K562 (cell line): ENCODE data around the gene SMARCD2. TPM values are rescaled to one million over a fixed set of nuclear protein-coding genes. Genes with fewer than 3 reads are reported as not detected.

Source experiments
- ATAC-seq: fragments of 200-7000 bp; cut with Tn5 transposase; 3 replicates; pipeline ENCODE4 v1.9.1; 2020; ENCODE audit warnings: moderate library complexity
- BruUV-seq: library from RNA; stranded (reverse); fragments of 400-500 nt; replicated peaks from 2 replicates; lab custom pipeline; 2021; lab: Mats Ljungman, UMichigan
- CTCF ChIA-PET: fragments of 300-600 bp; formaldehyde crosslinking; extraction: SDS; loops from one replicate; lab custom pipeline; 2021; ENCODE audit warnings: low intra/inter-chr PET ratio; lab: Yijun Ruan, JAX
- POLR2A ChIA-PET: fragments of 300-600, 350-650 bp; sonication (Branson Sonifier 250); formaldehyde crosslinking; extraction: SDS; loops from one replicate; lab custom pipeline; 2021; ENCODE audit warnings: antibody characterized with exemption, inconsistent platforms; lab: Yijun Ruan, JAX
- DNase-seq, 4 experiments: peaks; one replicate each; pipeline versions ENCODE4 v3.0.0 to v3.0.0-alpha.2; 2011 to 2018; ENCODE audit warnings: low spot score in 3 of 4, mixed read lengths in 3 of 4; ENCODE audit errors: extremely low read depth in 1 of 4
- FAIRE-seq: peaks from 2 replicates; lab custom pipeline; 2011; peaks lifted over from hg19 to GRCh38; lab: Jason Lieb, UNC
- H2AFZ ChIP-seq: 2 replicates; pipeline ENCODE4 v1.6.0; 2011; ENCODE audit warnings: low read depth, low read length, control low read depth, inconsistent platforms
- H3K27ac ChIP-seq: fragments of 200-600 bp; 3 replicates; pipeline ENCODE4 v1.8.0; 2011; ENCODE audit warnings: low read depth, mild to moderate bottlenecking, control low read depth, inconsistent platforms, low read length, moderate library complexity, mixed read lengths; ENCODE audit errors: extremely low read depth
- H3K27me3 ChIP-seq, 2 experiments: fragments of 300-600 bp in 1 of 2; 2 replicates in 1 of 2; 3 replicates in 1 of 2; pipeline versions ENCODE4 v1.6.0 to v1.8.0; 2011; ENCODE audit warnings: inconsistent platforms in 2 of 2, low read length in 2 of 2, mild to moderate bottlenecking in 1 of 2, mixed read lengths in 1 of 2, moderate library complexity in 1 of 2; ENCODE audit not compliant: control insufficient read depth in 2 of 2, insufficient read depth in 2 of 2
- H3K36me3 ChIP-seq: fragments of 300-600 bp; 3 replicates; pipeline ENCODE4 v1.8.0; 2011; ENCODE audit warnings: mild to moderate bottlenecking, low read length, inconsistent platforms; ENCODE audit not compliant: control insufficient read depth, insufficient read depth
- H3K4me1 ChIP-seq, 2 experiments: fragments of 200-600 bp in 1 of 2; replicated peaks in 1 of 2; 2 replicates in 1 of 2; 3 replicates in 1 of 2; pipeline versions ENCODE4 v1.5.1 to v1.8.0; 2011; ENCODE audit warnings: inconsistent platforms in 2 of 2, low read length in 2 of 2, mild to moderate bottlenecking in 1 of 2, mixed read lengths in 1 of 2, moderate library complexity in 1 of 2; ENCODE audit not compliant: control insufficient read depth in 2 of 2, insufficient read depth in 2 of 2
- H3K4me2 ChIP-seq: 2 replicates; pipeline ENCODE4 v1.6.1; 2011; ENCODE audit warnings: low read length, control low read depth, inconsistent platforms, mixed read lengths; ENCODE audit not compliant: insufficient read depth
- H3K4me3 ChIP-seq: fragments of 200-600 bp; sonication (generic), shearing (Covaris generic); 2 replicates; pipeline ENCODE4 v1.5.1; 2016; ENCODE audit warnings: control low read depth, inconsistent platforms
- H3K79me2 ChIP-seq: fragments of 200-600 bp; 3 replicates; pipeline ENCODE4 v1.8.0; 2011; ENCODE audit warnings: low read length, inconsistent platforms; ENCODE audit not compliant: control insufficient read depth, insufficient read depth
- H3K9ac ChIP-seq, 2 experiments: 2 replicates each; pipeline versions ENCODE4 v1.6.0 to v1.6.1; 2011; ENCODE audit warnings: low read depth in 2 of 2, low read length in 2 of 2, control low read depth in 1 of 2, inconsistent platforms in 1 of 2, mild to moderate bottlenecking in 1 of 2, mixed read lengths in 1 of 2; ENCODE audit not compliant: insufficient read depth in 1 of 2
- H3K9me1 ChIP-seq: one replicate; pipeline ENCODE4 v1.6.0; 2011; ENCODE audit warnings: inconsistent platforms, mild to moderate bottlenecking, low read length, moderate library complexity; ENCODE audit not compliant: control insufficient read depth, insufficient read depth
- H3K9me3 ChIP-seq: replicated peaks from 2 replicates; pipeline ENCODE4 v1.5.1; 2011; ENCODE audit warnings: low read depth, low read length, inconsistent platforms; ENCODE audit not compliant: control insufficient read depth, insufficient read depth
- H4K20me1 ChIP-seq: replicated peaks from 2 replicates; pipeline ENCODE4 v1.6.1; 2011; ENCODE audit warnings: low read length, inconsistent platforms, mixed read lengths; ENCODE audit not compliant: control insufficient read depth, insufficient read depth
- ATF7 ChIP-seq: fragments of 450-650 bp; IDR thresholded peaks from 2 replicates; pipeline ENCODE4 v1.7.1; 2014; ENCODE audit warnings: mild to moderate bottlenecking, moderate library complexity
- ELF2 ChIP-seq: fragments of 250-450 bp; sonication (Bioruptor Pico); IDR thresholded peaks from 2 replicates; pipeline ENCODE4 v1.5.0; 2021; ENCODE audit warnings: mild to moderate bottlenecking
- HDAC2 ChIP-seq: fragments of 450-650 bp; IDR thresholded peaks from 2 replicates; pipeline ENCODE4 v1.6.1; 2016; ENCODE audit warnings: mild to moderate bottlenecking
- LEF1 ChIP-seq: fragments of 450-650 bp; IDR thresholded peaks from 2 replicates; pipeline ENCODE4 v1.6.1; 2016; ENCODE audit warnings: mild to moderate bottlenecking
- WGBS: fragments of 100-300 bp; shearing (Covaris generic); methylation state at CpG from one replicate; pipeline ENCODE4 v1.1.6; 2016; ENCODE audit warnings: low coverage, mixed read lengths; ENCODE audit not compliant: insufficient coverage; ENCODE audit errors: missing lambda C conversion rate; 5-methylcytosine and 5-hydroxymethylcytosine counted together
- in situ Hi-C: fragments of 300-500 bp; cut with MboI; formaldehyde crosslinking; loops from 4 replicates; pipeline ENCODE4 v1.15.0; 2018; ENCODE audit warnings: inconsistent platforms, mixed read lengths
- intact Hi-C: fragments of 100-400 bp; cut with micrococcal nuclease; formaldehyde crosslinking; loops from 2 replicates; pipeline ENCODE4 v1.14.2; 2022
- polyA plus RNA-seq, 8 experiments: library from polyadenylated mRNA; depleted of rRNA in 4 of 8; stranded (reverse) in 5 of 8; unstranded in 3 of 8; fragments of >200 nt; fragmentation: Nextera tagmentation in 2 of 8; fragmentation: Illumina TruSeq in 1 of 8; extraction: Ambion mirVana in 2 of 8; extraction: Trizol in 1 of 8; gene quantifications; 2 replicates each; pipeline versions ENCODE4 v1.2.1 to v1.2.3, GENCODE V29; 2011 to 2014; ENCODE audit warnings: inconsistent platforms in 1 of 8, missing spikeins in 1 of 8
- total RNA-seq, 7 experiments: library from RNA; depleted of rRNA in 6 of 7; stranded (reverse); fragments of >200 nt in 6 of 7; fragmentation: Illumina TruSeq in 2 of 7; extraction: Trizol in 2 of 7; gene quantifications; 2 replicates each; pipeline versions ENCODE4 v1.2.1 to v1.2.3, GENCODE V29; 2011 to 2021; ENCODE audit warnings: low replicate concordance in 1 of 7
- TF ChIP-seq, protein P1 (sequence below), 2 experiments: IDR thresholded peaks in 1 of 2; conservative IDR thresholded peaks in 1 of 2; 2 replicates each; pipeline ENCODE4 v1.6.1; 2016; ENCODE audit warnings: low read depth in 2 of 2, mild to moderate bottlenecking in 1 of 2, missing compliant biosample characterization in 1 of 2, missing genetic modification characterization in 1 of 2, moderate library complexity in 1 of 2
- TF ChIP-seq, protein P2 (sequence below): fragments of 450-650 bp; formaldehyde crosslinking; conservative IDR thresholded peaks from 2 replicates; pipeline ENCODE4 v1.4.0; 2022; ENCODE audit warnings: mild to moderate bottlenecking, missing genetic modification characterization
- TF ChIP-seq, protein P3 (sequence below): fragments of 450-650 bp; formaldehyde crosslinking; IDR thresholded peaks from 2 replicates; pipeline ENCODE4 v1.4.0; 2022; ENCODE audit warnings: missing genetic modification characterization

SMARCD2 gene
- total and polyA plus RNA-seq, 9 of the 15 experiments (the other 6 are each of a cell fraction or from before 2014, with no cell fraction given): 1.7 to 114 (median 90.3) TPM

DNA sequence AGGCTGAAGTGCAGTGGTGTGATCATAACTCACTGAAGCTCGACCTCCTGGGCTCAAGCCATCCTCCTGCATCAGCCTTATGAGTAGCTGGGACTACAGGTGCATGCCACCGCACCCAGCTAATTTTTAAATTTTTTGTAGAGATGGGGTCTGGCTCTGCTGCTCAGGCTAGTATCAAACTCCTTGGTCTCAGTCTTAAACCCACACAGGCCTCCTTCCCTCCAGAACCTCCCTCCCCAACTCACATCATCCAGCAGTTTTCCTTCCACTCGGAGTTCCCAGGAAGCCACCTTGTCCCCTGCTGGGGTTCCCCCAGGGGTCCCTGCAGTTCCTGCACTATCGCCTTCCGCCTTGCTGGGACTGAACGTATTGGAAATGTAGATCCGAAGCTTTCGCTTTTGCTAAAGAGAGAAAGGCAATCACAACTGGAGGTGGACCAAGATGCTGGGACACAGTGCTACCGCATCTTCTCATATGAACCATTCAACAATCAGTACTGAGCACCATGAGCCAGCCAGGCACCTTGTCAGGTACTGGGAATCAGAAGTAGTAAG lies 7.2 kb downstream of the SMARCD2 start:
- no peaks in the 10 kb centered on the region for H4K20me1 ChIP-seq
- WGBS: 83% methylated on average over 8 of the region's 9 CpGs
- DNase-seq (no peak), FAIRE-seq (no peak), ATAC-seq (no peak)
- no peak overlapping the region for H3K27ac ChIP-seq
- in situ Hi-C loops: loop anchor here (25.0 kb wide), 1 partner anchor 398 kb away; the partner anchor contains the start of gene CYB561
- H3K4me1 ChIP-seq: peaks cover 3 to 30% of the 10 kb centered on the region in 2 experiments; a peak in 4 of 5 replicates
- H3K9me3 ChIP-seq: no peaks in the 10 kb centered on the region
- H3K36me3 ChIP-seq: peaks cover 83% of the 10 kb centered on the region
- no peak overlapping the region for H3K4me2 ChIP-seq
- no peak overlapping the region for H2AFZ ChIP-seq
- TF ChIP-seq ELF2 (CRISPR knock-in tag): no peak
- TF ChIP-seq, protein P1, sequence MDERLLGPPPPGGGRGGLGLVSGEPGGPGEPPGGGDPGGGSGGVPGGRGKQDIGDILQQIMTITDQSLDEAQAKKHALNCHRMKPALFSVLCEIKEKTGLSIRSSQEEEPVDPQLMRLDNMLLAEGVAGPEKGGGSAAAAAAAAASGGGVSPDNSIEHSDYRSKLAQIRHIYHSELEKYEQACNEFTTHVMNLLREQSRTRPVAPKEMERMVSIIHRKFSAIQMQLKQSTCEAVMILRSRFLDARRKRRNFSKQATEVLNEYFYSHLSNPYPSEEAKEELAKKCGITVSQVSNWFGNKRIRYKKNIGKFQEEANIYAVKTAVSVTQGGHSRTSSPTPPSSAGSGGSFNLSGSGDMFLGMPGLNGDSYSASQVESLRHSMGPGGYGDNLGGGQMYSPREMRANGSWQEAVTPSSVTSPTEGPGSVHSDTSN (CRISPR knock-in tag; IDR thresholded peaks at IDR 0.05; ENCODE audit: low read depth): no peak
- TF ChIP-seq, protein P1 (tag; conservative IDR thresholded peaks at IDR 0.05; ENCODE audit: low read depth): peak; percentile 27; the same call in 1 of the 2 replicates
- no peak for TF ChIP-seq LEF1
- TF ChIP-seq, protein P2, sequence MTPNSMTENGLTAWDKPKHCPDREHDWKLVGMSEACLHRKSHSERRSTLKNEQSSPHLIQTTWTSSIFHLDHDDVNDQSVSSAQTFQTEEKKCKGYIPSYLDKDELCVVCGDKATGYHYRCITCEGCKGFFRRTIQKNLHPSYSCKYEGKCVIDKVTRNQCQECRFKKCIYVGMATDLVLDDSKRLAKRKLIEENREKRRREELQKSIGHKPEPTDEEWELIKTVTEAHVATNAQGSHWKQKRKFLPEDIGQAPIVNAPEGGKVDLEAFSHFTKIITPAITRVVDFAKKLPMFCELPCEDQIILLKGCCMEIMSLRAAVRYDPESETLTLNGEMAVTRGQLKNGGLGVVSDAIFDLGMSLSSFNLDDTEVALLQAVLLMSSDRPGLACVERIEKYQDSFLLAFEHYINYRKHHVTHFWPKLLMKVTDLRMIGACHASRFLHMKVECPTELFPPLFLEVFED: no peak
- no peak for TF ChIP-seq HDAC2
- TF ChIP-seq ATF7: peak; percentile 2; the same call in 1 of the 2 replicates
- TF ChIP-seq, protein P3, sequence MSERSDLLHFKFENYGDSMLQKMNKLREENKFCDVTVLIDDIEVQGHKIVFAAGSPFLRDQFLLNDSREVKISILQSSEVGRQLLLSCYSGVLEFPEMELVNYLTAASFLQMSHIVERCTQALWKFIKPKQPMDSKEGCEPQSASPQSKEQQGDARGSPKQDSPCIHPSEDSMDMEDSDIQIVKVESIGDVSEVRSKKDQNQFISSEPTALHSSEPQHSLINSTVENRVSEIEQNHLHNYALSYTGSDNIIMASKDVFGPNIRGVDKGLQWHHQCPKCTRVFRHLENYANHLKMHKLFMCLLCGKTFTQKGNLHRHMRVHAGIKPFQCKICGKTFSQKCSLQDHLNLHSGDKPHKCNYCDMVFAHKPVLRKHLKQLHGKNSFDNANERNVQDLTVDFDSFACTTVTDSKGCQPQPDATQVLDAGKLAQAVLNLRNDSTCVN (CRISPR knock-in tag): no peak
- TF ChIP-seq, all 486 proteins: peak for 2
- BruUV-seq: no TSS peak
- POLR2A ChIA-PET: interaction anchor here (2.2 kb wide), 1 partner anchor 9 kb away, joined by 6 read pairs; the partner anchor contains the start of gene PSMC5
- no peaks in the 10 kb centered on the region for H3K27me3 ChIP-seq
- H3K4me3 ChIP-seq: no peak overlapping the region
- no peak overlapping the region for H3K9ac ChIP-seq
- H3K9me1 ChIP-seq: no peaks in the 10 kb centered on the region
- peaks cover 32% of the 10 kb centered on the region for H3K79me2 ChIP-seq
- CTCF ChIA-PET: interaction anchor here (1.1 to 2.4 kb wide), 3 partner anchors 137 to 410 kb away, joined by 3 to 7 read pairs (median 3); no protein-coding TSS in a partner anchor
- intact Hi-C loops: loop anchor here (10.0 kb wide), 1 partner anchor 140 kb away; no protein-coding TSS in a partner anchor
